Head of caudate nucleus (tissue), 42 donors: Measurements from ENCODE around the gene SYNDIG1.

Experiments used
- DNase-seq, 42 donors: peaks; one replicate each; pipeline versions ENCODE4 v3.0.0 to v3.0.0-alpha.2; 2020 to 2021; ENCODE audit warnings: mixed read lengths in 7 of 42
- intact Hi-C: fragments of 100-400 bp; cut with DNase I; formaldehyde crosslinking; loops from one replicate; pipeline ENCODE4 v1.15.0; 2022

Gene SYNDIG1

GRCh38 chr20:24469116-24469893 is at the start of gene SYNDIG1:
Gene SYNDIG1 (plus strand): TSS chr20:24469629. CDS start chr20:24543098, 73,469 bp downstream.
- intact Hi-C loops, result loop anchor here (5.0 kb wide), 1 partner anchor 313 kb away; no protein-coding TSS in a partner anchor

DNA sequence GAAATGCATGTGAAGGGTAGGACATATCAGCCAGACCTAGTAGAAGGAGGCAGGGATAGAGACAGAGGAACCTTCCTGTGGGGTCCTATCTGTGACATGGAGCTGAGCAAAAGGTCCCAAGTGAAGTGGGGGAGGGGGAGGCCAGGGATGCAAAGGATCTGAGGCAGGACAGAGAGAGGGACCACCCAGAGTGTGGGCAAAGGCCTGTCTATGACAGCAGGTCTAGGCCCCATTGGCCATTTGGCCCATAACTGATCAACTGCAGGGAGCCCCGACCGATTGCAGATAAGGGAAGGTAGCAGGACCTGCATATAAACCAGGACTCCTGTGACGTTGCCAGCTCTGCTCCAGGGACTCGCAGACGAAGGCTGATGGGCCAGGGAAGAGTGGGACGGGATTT is 49.6 kb upstream of the SYNDIG1 start:
- DNase-seq, result no peak
- intact Hi-C loops, result no loop called here

More at GRCh38 chr20:24469116-24469893, at the start of gene SYNDIG1:
- peak; percentile 60 to 92 (median 81) for DNase-seq

- intact Hi-C loops, result no loop called here
- DNase-seq, result peak in 7 of 42 donors; percentile 17 to 54 (median 29)
Observed at GRCh38 chr20:24420567-24420966, 48.9 kb upstream of the SYNDIG1 start.

- DNase-seq, result no peak
- intact Hi-C loops, result no loop called here
Observed at GRCh38 chr20:24421071-24421470, 48.4 kb upstream of the SYNDIG1 start.

GRCh38 chr20:24422091-24422760 is 47.2 kb upstream of the SYNDIG1 start:
- intact Hi-C loops, result no loop called here
- no peak for DNase-seq

- no peak for DNase-seq
- intact Hi-C loops, result no loop called here
Observed at GRCh38 chr20:24423390-24424313, 45.8 kb upstream of the SYNDIG1 start.

DNA sequence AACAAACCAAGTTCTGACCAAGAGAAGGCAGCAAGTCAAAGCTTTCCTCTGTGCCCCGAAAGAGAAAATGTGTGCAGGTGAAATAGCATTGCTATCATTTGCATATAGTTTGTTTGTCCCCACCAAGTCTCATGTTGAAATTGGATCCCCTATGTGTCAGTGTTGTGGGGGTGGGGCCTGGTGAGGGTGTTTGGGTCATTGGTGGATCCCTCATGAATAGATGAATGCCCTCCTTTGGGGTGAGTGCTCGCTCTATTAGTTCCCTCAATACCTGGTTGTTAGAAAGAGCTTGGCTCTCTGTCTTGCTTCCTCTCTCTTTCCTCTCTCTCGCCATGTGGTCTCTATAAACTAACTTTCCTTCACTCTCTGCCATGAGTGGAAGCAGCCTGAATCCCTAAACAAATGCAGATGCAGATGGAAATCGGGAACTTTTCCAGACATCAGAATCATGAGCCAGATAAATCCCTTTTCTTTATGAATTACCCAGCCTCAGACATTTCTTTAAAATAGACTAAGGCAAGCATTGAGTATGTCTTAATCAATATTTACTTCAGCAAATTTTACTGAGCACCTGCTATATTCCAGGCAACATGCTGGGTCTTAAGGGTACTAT is 43.8 kb upstream of the SYNDIG1 start:
- DNase-seq, result no peak
- intact Hi-C loops, result no loop called here

GRCh38 chr20:24431279-24432045 is 38.0 kb upstream of the SYNDIG1 start:
- peak in 1 of 42 donors; percentile 26 for DNase-seq
- intact Hi-C loops, result no loop called here

GRCh38 chr20:24432046-24432442 is 37.4 kb upstream of the SYNDIG1 start:
- intact Hi-C loops, result no loop called here
- peak in 1 of 42 donors; percentile 32 for DNase-seq

GRCh38 chr20:24436160-24436559 is 33.3 kb upstream of the SYNDIG1 start:
- intact Hi-C loops, result no loop called here
- DNase-seq, result no peak

- intact Hi-C loops, result no loop called here
- peak in 1 of 42 donors; percentile 10 for DNase-seq
Observed at GRCh38 chr20:24437196-24438082, 32.0 kb upstream of the SYNDIG1 start.

DNA sequence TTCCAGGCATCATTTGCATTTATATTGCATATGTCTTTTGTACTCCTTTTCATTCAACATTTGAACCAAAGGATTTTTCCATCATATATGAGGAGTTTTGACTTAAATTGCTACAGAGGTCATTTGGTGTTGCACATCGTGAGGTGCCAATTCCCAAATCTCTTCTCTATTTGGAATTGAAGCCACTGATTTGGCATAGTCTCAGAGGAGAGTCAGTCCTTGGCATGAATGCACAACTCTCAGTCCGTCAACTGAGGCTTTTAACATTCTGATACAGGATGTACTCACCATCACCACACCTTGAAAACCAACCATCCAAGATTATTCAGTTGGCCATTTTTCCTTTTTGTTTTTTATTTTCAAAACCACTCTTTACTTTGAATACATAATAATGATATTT is 31.1 kb upstream of the SYNDIG1 start:
- DNase-seq, result peak in 1 of 42 donors; percentile 13
- intact Hi-C loops, result no loop called here

DNA sequence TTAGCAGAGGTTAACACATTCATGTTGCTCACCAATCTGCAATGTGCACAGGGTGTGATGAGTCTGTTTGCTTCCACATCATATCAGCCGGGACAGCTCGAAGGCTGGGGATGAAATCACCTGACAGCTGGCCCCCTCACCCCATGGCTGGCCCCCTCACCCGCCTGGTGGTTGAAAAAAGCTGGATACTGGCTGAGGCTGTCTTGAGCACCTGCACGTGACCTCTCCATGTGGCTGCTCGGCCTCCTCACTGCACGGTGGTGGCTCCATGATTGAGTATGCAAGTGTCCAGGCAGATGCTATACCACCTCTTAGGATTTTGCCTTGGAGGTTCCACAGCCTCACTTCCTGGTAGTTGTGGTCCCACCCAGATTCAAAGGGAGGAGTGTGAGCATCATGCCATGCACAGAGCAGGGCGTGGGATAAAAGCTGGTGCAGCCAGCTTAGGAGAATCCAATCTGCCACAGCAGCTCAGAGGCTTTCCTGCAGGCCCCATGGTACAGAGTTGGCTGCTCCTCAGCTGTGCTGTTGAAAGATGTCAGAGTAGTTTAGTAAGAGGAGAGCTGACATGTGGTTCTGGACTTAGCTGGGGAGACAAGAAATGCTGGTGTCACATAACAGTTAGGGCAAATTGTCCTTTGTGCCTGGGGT is 29.6 kb upstream of the SYNDIG1 start:
- intact Hi-C loops, result no loop called here
- peak in 1 of 42 donors; percentile 16 for DNase-seq

DNA sequence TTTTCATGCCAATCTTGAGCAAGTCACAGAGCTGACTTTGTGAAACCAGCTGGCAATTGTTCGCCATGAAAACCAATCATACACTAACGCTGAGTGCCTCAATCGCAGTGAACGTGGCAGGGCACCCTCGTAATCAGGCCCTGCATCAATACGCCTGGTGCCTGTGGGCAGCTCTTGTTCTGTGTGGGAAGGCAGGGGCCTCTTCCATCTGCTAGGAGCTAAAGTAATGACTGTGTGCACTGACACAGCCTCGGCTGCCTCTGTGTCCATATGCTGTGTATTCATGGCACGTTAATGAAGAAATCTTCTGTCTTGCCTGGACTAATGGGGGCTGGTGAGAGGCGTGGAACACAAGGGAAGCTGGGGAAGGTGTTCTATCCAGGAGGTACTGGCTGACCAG is 27.8 kb upstream of the SYNDIG1 start:
- intact Hi-C loops, result no loop called here
- DNase-seq, result peak in 2 of 42 donors; percentile 32 to 40

DNA sequence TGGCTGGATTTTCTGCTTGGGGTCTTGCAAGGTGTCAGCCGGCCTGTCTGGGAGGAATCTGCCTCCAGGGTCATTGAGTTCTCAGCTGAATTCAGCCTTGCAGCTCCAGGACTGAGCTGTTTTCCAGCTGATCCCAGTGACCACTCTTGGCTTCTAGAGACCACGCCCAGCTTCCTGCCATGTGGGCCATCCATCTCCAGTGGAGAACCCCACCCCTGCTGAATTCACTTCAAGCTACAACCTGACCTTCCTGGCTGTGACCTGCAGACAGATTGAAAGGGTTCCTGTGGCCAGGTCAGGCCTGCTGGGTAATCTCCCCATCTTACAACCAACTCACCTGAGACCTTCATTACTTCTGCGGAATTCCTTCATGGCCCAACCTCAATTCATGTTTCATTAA is 26.5 kb upstream of the SYNDIG1 start:
- intact Hi-C loops, result no loop called here
- peak in 2 of 42 donors; percentile 6 to 26 for DNase-seq

- intact Hi-C loops, result no loop called here
- DNase-seq, result peak in 1 of 42 donors; percentile 22
Observed at GRCh38 chr20:24443436-24443835, 26.0 kb upstream of the SYNDIG1 start.
